ENCODE results near the gene STOX2.

Gene STOX2

DNA sequence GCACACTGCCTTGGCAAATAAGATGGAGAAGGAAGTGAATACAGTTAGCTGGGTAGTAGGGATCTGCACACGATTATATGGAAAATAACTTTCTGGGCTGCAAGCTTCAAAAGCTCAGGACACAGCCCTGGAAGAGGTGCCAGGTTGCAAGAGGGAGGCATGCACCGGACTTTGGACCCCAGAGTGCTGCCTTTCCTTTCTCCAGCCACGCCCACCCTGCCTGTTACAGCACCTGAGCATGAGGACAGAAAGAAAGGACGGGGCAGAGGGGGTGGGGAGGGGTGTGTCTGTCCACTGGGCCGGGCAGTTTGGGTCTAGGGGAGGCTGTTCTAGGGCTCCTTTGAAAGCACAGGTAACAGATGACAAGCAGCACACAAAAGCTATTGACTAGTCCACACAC is 159.8 kb downstream of the STOX2 start:
- TF ChIP-seq, protein P1, sequence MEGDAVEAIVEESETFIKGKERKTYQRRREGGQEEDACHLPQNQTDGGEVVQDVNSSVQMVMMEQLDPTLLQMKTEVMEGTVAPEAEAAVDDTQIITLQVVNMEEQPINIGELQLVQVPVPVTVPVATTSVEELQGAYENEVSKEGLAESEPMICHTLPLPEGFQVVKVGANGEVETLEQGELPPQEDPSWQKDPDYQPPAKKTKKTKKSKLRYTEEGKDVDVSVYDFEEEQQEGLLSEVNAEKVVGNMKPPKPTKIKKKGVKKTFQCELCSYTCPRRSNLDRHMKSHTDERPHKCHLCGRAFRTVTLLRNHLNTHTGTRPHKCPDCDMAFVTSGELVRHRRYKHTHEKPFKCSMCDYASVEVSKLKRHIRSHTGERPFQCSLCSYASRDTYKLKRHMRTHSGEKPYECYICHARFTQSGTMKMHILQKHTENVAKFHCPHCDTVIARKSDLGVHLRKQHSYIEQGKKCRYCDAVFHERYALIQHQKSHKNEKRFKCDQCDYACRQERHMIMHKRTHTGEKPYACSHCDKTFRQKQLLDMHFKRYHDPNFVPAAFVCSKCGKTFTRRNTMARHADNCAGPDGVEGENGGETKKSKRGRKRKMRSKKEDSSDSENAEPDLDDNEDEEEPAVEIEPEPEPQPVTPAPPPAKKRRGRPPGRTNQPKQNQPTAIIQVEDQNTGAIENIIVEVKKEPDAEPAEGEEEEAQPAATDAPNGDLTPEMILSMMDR (IDR thresholded peaks at IDR 0.05; ENCODE audit: insufficient read depth, low read length, poor library complexity, severe bottlenecking), result no peak
- no peak for TF ChIP-seq EZH2phosphoT487 (conservative IDR thresholded peaks at IDR 0.05; ENCODE audit: low read length)

DNA sequence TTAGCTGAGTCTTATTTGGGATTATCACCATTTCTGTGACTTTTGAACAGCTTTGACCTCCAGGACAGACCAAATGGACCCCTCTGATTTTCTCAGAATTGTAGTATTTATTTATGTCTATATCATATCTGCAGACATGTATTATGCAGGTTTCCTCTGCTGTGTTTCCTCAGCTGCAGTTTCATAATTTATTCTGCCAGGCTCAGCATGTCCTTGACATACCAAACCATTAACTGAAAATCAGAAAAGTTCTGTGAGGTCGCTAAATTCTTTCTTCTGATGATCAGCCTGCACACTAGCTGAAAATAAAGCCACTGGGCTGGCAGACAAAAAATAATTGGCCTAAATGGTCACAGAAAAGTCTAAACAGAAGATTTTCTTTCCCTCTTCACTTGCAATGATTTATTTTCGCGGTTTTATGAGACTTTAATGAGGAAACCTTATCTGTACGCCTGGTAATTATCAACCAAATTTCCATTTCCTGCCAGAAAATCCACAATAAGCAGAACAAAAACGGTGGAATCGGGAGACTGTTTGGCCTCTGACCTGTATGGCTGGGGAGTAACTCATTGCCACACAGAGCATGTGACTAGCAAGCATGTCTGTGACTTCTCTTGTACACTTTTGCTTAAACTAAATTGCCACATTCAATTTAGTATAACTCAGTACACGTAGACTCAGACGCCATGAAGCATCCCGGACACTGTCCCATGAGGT is 161.6 kb downstream of the STOX2 start:
- Histone ChIP-seq H3F3A (ENCODE audit: insufficient read depth) (no peaks in the 10 kb centered on the region), H4K20me1 (ENCODE audit: low read depth, low read length) (no peaks in the 10 kb centered on the region), H3K27me3 (ENCODE audit: low read length) (no peaks in the 10 kb centered on the region), H3K4me2 (ENCODE audit: low read depth, low read length, poor library complexity, severe bottlenecking) (no peak overlapping the region), H2AFZ (ENCODE audit: low read depth, low read length, severe bottlenecking) (no peak overlapping the region), H3K9ac (ENCODE audit: low read length) (no peak overlapping the region), H3K27ac (ENCODE audit: low read depth, low read length) (no peak overlapping the region), H3K9me3 (ENCODE audit: insufficient read depth, low read length) (no peaks in the 10 kb centered on the region), H3K79me2 (ENCODE audit: insufficient read depth, low read length) (no peaks in the 10 kb centered on the region), H3K4me3 (ENCODE audit: insufficient read depth, low read length, poor library complexity, severe bottlenecking) (no peak overlapping the region), H3K36me3 (ENCODE audit: low read length) (no peaks in the 10 kb centered on the region), H3K9me2 (replicated peaks; ENCODE audit: insufficient read depth, low read length) (no peaks in the 10 kb centered on the region)
- TF ChIP-seq, protein P1 (IDR thresholded peaks at IDR 0.05; ENCODE audit: insufficient read depth, low read length, poor library complexity, severe bottlenecking), result no peak
- TF ChIP-seq EZH2phosphoT487 (conservative IDR thresholded peaks at IDR 0.05; ENCODE audit: low read length), result no peak

More for the DNA sequence above, 159.8 kb downstream of the STOX2 start:
- H3K27me3 ChIP-seq (ENCODE audit: low read length), result no peaks in the 10 kb centered on the region
- H3K36me3 ChIP-seq (ENCODE audit: low read length), result no peaks in the 10 kb centered on the region
- H3K79me2 ChIP-seq (ENCODE audit: insufficient read depth, low read length), result no peaks in the 10 kb centered on the region
- H3F3A ChIP-seq (ENCODE audit: insufficient read depth), result no peaks in the 10 kb centered on the region
- no peak overlapping the region for H3K4me2 ChIP-seq (ENCODE audit: low read depth, low read length, poor library complexity, severe bottlenecking)
- no peak overlapping the region for H3K27ac ChIP-seq (ENCODE audit: low read depth, low read length)
- no peak overlapping the region for H3K9ac ChIP-seq (ENCODE audit: low read length)
- no peak overlapping the region for H2AFZ ChIP-seq (ENCODE audit: low read depth, low read length, severe bottlenecking)
- H4K20me1 ChIP-seq (ENCODE audit: low read depth, low read length), result no peaks in the 10 kb centered on the region
- no peak overlapping the region for H3K4me3 ChIP-seq (ENCODE audit: insufficient read depth, low read length, poor library complexity, severe bottlenecking)
- H3K9me3 ChIP-seq (ENCODE audit: insufficient read depth, low read length), result no peaks in the 10 kb centered on the region
- no peaks in the 10 kb centered on the region for H3K9me2 ChIP-seq (replicated peaks; ENCODE audit: insufficient read depth, low read length)

DNA sequence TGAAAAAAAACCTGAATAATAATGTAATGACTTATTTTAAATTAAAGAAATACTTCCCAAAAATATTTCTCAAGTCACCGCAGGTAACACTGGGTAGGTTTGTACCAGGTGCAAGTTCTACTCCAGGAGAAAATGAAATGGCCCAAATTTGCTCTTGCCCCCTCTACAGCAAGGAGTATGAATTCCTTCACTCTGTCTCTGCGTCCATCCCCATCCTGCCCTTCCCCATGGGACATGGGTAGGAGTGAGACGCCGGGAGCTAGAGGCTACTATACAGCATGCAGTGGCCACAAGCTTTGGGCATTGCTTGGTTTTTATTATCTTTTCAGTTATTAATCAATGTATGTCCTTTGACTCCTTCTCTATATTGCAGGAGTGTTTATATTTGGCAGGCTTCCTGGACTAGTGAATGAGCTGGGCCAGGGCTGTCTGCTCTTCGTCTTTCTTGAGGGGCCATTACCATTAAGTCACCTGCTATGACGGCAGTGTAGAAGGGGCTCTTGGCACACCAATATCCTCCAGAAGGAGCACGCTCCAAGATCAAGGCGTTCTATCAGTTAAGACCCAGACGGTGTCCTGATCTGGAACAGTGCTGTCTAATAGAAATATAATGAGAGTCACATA is 162.9 kb downstream of the STOX2 start:
- Histone ChIP-seq H4K20me1 (ENCODE audit: low read depth, low read length) (no peaks in the 10 kb centered on the region), H3K9me3 (ENCODE audit: insufficient read depth, low read length) (no peaks in the 10 kb centered on the region), H3K27me3 (ENCODE audit: low read length) (0 out of 2 replicates have a peak, but pooled peaks cover 4% of the 10 kb centered on the region), H3F3A (ENCODE audit: insufficient read depth) (no peaks in the 10 kb centered on the region), H3K4me2 (ENCODE audit: low read depth, low read length, poor library complexity, severe bottlenecking) (no peak overlapping the region), H3K9ac (ENCODE audit: low read length) (no peak overlapping the region), H3K36me3 (ENCODE audit: low read length) (no peaks in the 10 kb centered on the region), H3K4me3 (ENCODE audit: insufficient read depth, low read length, poor library complexity, severe bottlenecking) (no peak overlapping the region), H3K27ac (ENCODE audit: low read depth, low read length) (no peak overlapping the region), H3K9me2 (replicated peaks; ENCODE audit: insufficient read depth, low read length) (no peaks in the 10 kb centered on the region), H2AFZ (ENCODE audit: low read depth, low read length, severe bottlenecking) (no peak overlapping the region), H3K79me2 (ENCODE audit: insufficient read depth, low read length) (no peaks in the 10 kb centered on the region)
- no peak for TF ChIP-seq EZH2phosphoT487 (conservative IDR thresholded peaks at IDR 0.05; ENCODE audit: low read length)
- TF ChIP-seq, protein P1 (IDR thresholded peaks at IDR 0.05; ENCODE audit: insufficient read depth, low read length, poor library complexity, severe bottlenecking), result no peak
